Measurements from ENCODE around the gene SLC22A2.
"Not testable (repeated sequence)": the region's sequence is repeated elsewhere in the genome, so short reads cannot be mapped to it uniquely, and the experiment has no call there.

The SLC22A2 gene

GRCh38 chr6:160248538-160248937 is 10.1 kb downstream of the SLC22A2 start:
- no peak for DNase-seq (ENCODE audit: low read depth)

DNA sequence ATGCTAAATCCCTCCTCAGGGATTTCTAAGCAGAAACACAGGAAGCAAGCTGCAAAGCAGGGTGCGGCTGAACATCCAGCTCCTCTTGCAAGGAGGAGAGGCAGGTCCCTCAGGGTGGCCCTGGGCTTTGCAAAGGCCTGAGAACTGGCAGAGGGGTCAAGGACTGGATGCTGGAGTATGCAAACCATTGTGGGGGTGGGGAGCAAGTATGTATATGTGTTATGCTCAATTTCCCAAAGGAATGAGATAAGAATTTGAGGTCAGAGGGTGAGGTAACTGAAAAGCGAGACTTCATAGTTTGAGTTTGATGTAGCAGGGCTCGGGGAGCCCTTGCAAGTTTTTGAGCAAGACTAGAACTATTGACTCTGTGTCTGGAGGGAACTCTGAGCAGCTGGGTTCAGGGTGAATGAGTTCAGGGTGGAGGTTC is 11.2 kb downstream of the SLC22A2 start:
- DNase-seq (ENCODE audit: low read depth): no peak

- DNase-seq (ENCODE audit: low read depth): no peak
These were observed 17.9 kb downstream of the SLC22A2 start for GRCh38 chr6:160240691-160241084.

- DNase-seq (ENCODE audit: low read depth): no peak
These were observed 18.5 kb downstream of the SLC22A2 start for GRCh38 chr6:160239929-160240690.

DNA sequence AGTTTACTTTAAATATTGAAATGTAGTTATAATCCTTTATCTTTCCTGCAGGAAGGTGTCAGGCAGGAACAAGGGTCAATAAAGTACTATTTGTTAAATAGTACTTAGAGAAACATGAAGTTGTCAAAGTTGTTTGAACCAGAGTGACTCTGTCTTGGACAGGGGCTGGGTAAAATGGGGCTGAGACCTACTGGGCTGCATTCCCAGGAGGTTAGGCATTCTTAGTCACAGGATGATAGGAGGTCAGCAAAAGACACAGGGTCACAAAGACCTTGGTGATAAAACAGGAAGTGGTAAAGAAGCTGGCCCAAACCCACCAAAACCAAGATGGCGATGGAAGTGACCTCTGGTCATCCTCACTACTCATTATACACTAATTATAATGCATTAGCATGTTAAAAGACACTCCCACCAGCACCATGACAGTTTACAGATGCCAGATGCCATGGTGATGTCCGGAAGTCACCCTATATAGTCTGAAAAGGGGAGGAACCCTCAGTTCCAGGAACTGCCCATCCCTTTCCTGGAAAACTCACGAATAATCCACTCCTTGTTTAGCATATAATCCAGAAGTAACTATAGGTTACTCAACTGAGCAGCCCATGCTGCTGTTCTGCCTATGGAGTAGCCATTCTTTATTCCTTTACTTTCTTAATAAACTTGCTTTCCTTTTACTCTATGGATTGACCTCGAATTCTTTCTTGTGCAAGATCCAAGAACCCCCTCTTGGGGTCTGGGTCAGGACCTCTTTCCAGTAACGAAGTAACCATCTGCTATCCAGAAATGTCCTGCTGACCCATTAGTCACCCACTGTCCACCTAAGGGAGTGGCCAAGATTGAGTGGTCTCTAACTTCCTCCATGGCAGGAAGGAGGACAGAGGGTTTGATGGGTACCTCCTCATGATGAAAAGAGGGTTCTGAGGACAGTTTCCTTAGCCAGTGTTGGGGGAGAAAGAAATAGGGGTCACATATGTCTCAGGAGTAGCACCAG is 19.6 kb downstream of the SLC22A2 start:
- DNase-seq (ENCODE audit: low read depth): no peak

GRCh38 chr6:160238278-160238711 is 20.3 kb downstream of the SLC22A2 start:
- no peak for DNase-seq (ENCODE audit: low read depth)

DNA sequence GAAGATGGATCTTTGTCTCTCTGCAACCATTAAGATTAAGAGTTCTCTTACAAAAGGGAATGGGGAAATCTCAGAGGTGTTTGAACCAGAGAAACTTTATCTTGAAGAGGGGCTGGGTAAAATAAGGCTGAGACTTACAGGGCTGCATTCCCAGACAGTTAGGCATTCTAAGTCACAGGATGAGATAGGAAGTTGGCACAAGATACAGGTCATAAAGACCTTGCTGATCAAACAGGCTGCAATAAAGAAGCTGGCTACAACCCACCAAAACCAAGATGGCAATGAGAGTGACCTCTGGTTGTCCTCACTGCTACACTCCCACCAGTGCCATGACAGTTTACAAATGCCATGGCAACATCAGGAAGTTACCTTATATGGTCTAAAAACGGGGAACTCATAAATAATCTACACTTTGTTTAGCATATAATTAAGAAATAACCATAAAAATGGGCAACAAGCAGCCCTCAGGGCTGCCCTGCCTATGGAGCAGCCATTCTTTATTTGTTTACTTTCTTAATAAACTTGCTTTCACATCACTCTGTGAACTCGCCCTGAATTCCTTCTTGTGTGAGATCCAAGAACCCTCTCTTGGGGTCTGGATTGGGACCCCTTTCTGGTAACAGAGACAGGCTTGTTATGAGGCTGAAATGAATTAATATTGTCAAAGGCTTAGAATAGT is 20.9 kb downstream of the SLC22A2 start:
- DNase-seq (ENCODE audit: low read depth): not testable (repeated sequence)

DNA sequence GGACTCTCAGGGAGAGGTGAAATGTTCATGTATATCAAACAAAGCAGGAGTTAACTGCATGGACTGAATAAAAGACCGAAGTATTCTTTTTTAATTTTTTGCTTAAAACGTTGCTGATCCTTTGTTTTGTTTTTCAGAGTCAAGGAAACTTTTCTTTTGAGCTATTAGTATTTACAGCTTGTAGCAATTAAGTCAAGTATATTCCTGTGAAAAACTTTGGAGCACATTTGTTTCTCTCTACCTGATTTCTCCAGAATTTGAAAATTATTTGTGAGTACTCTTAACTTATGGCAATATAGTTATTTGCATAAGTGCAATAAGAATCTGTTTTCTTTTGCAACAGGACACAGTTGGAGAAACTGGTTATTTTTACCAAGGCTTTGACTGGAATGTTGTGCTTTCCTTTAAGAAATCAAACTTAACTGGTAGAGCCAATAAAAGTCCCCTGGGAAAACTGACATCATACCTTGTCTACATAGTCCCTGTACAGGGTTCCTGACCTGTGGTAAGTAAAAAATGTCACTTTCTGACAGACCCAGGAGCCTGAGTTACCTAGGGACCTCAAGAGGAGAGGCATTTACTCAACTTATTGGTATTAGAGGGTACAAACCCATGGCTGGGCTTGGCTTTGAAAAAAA is 22.3 kb downstream of the SLC22A2 start:
- not testable (repeated sequence) for DNase-seq (ENCODE audit: low read depth)

DNA sequence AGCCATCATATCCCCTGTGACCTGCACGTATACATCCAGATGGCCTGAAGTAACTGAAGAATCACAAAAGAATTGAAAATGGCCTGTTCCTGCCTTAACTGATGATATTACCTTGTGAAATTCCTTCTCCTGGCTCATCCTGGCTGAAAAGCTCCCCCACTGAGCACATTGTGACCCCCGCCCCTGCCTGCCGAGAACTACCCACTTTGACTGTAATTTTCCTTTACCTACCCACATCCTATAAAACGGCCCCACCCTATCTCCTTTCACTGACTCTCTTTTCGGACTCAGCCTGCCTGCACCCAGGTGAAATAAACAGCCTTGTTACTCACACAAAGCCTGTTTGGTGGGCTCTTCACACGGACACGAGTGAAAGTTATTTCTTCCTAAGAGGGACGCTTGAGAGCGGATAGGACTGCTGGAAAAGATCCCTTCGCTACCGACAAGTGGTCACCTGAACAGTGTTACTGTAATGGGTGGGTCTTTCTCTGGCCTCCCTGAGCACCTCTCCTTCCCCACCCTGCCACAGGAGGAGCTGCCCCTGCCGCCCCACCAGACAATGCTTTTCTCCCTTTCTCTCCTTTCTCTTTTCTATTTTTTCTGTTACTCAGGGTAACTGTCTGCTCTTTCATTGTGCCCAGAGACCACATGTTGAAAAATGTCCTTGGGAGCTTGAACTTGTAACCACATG is 24.5 kb downstream of the SLC22A2 start:
- not testable (repeated sequence) for DNase-seq (ENCODE audit: low read depth)

- no peak for DNase-seq (ENCODE audit: low read depth)
These were observed 30.9 kb downstream of the SLC22A2 start for GRCh38 chr6:160227769-160228161.

GRCh38 chr6:160227038-160227768 is 31.4 kb downstream of the SLC22A2 start:
- DNase-seq (ENCODE audit: low read depth): no peak

- DNase-seq (ENCODE audit: low read depth): no peak
These were observed 32.5 kb downstream of the SLC22A2 start for GRCh38 chr6:160226118-160226591.

DNA sequence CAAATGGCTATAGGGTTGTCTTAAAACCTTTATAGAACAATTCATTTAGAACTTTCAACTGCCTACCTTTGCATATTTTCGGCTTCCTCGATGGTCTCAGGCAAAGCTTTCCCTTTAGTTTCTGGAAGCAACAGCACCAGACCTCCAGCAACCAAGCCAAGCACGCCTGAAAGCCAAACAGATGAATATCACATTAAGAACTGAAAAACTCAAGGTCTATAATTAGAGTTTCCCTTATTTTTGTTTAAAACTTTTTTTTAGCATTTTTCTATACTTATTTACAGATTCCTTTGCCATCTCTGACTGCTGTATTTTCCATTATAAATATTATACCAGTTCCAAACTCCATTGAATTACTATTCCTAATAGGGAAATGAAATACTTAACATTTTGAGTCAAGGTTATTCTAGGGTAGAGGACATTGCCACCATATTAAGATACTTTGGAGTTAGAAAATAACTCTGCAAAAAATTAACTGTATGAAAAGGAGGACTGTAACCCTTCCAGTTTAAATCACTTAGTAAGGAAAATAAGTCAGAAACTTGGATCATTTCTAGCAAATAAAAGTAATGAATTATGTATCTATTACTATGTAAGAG is 33.9 kb downstream of the SLC22A2 start:
- DNase-seq (ENCODE audit: low read depth): no peak

GRCh38 chr6:160222491-160222890 is 36.1 kb downstream of the SLC22A2 start:
- DNase-seq (ENCODE audit: low read depth): no peak

DNA sequence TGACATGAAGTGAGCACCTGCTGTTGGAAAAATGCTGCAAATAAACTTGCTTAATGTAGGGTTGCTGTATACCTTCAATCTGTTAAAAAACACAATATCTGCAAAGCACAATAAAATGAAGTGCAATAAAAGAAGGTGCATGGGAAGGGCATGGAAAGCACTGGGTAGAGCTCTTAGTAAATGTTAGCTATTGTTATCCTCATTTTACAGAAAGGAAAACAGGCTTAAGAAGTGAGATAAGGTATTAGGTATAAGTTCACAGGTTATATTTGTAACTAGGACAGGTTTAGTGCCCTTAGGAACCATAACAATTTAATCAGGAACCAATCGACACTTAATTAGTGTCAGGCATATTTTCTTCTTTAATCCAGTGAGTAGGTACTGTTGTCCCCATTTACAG is 36.7 kb downstream of the SLC22A2 start:
- no peak for DNase-seq (ENCODE audit: low read depth)

- no peak for DNase-seq (ENCODE audit: low read depth)
These were observed 37.2 kb downstream of the SLC22A2 start for GRCh38 chr6:160221423-160221822.

- no peak for DNase-seq (ENCODE audit: low read depth)
These were observed 39.8 kb downstream of the SLC22A2 start for GRCh38 chr6:160218810-160219209.

- DNase-seq (ENCODE audit: low read depth): no peak
These were observed 40.8 kb downstream of the SLC22A2 start for GRCh38 chr6:160217863-160218262.

- no peak for DNase-seq (ENCODE audit: low read depth)
These were observed 41.5 kb downstream of the SLC22A2 start for GRCh38 chr6:160217073-160217472.

DNA sequence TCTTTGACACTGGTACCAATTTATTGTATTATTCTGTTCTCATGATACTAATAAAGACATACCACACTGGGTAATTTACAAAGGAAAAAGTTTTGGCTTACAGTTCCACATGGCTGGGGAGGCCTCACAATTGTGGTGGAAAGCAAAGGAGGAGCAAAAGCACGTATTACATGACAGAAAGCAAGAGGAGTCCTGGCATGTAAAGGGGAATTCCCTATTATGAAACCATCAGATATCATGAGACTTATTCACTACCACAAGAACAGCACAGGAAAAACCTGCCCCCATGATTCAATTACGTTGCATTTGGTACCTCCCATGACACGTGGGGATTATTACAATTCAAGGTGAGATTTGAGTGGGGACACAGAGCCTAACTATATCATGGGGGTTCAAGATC is 43.4 kb downstream of the SLC22A2 start:
- DNase-seq (ENCODE audit: low read depth): no peak
